Measurements from ENCODE around the gene PET117. TPM values are rescaled to one million over a fixed set of nuclear protein-coding genes. Genes with fewer than 3 reads are reported as not detected.

PET117 gene
- total and polyA plus RNA-seq, 10 donors = 8.4 to 15.5 (median 11.7) TPM

- peaks cover 0 to 100% (median 53%) of the 10 kb centered on the region in 6 donors for H3K36me3 ChIP-seq
- H3K4me3 ChIP-seq = no peak overlapping the region
- DNase-seq = no peak
- intact Hi-C loops (cut with DNase I; ENCODE audit: low total_unique reads) = no loop called here
- peaks cover 0 to 22% (median 20%) of the 10 kb centered on the region in 8 donors for H3K9me3 ChIP-seq
- no peak overlapping the region for H3K27ac ChIP-seq
- H3K27me3 ChIP-seq (replicated peaks in 1 of 7) = no peaks in the 10 kb centered on the region
- 63 to 100% (median 97%) methylated on average over 1 of the region's 1 CpG for WGBS, 5 donors
- no peaks in the 10 kb centered on the region for H3K4me1 ChIP-seq
- TF ChIP-seq POLR2AphosphoS5 (IDR thresholded peaks at IDR 0.05) = no peak
- TF ChIP-seq, protein P1, sequence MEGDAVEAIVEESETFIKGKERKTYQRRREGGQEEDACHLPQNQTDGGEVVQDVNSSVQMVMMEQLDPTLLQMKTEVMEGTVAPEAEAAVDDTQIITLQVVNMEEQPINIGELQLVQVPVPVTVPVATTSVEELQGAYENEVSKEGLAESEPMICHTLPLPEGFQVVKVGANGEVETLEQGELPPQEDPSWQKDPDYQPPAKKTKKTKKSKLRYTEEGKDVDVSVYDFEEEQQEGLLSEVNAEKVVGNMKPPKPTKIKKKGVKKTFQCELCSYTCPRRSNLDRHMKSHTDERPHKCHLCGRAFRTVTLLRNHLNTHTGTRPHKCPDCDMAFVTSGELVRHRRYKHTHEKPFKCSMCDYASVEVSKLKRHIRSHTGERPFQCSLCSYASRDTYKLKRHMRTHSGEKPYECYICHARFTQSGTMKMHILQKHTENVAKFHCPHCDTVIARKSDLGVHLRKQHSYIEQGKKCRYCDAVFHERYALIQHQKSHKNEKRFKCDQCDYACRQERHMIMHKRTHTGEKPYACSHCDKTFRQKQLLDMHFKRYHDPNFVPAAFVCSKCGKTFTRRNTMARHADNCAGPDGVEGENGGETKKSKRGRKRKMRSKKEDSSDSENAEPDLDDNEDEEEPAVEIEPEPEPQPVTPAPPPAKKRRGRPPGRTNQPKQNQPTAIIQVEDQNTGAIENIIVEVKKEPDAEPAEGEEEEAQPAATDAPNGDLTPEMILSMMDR (IDR thresholded peaks at IDR 0.05 in 8 of 11, conservative IDR thresholded peaks at IDR 0.05 in 3 of 11) = no peak
- no peak for TF ChIP-seq POLR2A (IDR thresholded peaks at IDR 0.05)
These were observed 43.2 kb downstream of the PET117 start for GRCh38 chr20:18180815-18181214.

- TF ChIP-seq, protein P1 (IDR thresholded peaks at IDR 0.05 in 8 of 11, conservative IDR thresholded peaks at IDR 0.05 in 3 of 11) = no peak
- no peak for TF ChIP-seq POLR2AphosphoS5 (IDR thresholded peaks at IDR 0.05)
- no peak for TF ChIP-seq POLR2A (IDR thresholded peaks at IDR 0.05)
- H3K4me1 ChIP-seq = no peaks in the 10 kb centered on the region
- peaks cover 0 to 94% (median 69%) of the 10 kb centered on the region in 6 donors for H3K36me3 ChIP-seq
- no peak overlapping the region for H3K4me3 ChIP-seq
- DNase-seq = no peak
- no peaks in the 10 kb centered on the region for H3K27me3 ChIP-seq (replicated peaks in 1 of 7)
- intact Hi-C loops (cut with DNase I; ENCODE audit: low total_unique reads) = no loop called here
- H3K27ac ChIP-seq = no peak overlapping the region
- no peaks in the 10 kb centered on the region for H3K9me3 ChIP-seq
- 90 to 97% (median 92%) methylated on average over 5 of the region's 5 CpGs for WGBS, 5 donors
These were observed 49.4 kb downstream of the PET117 start for GRCh38 chr20:18187020-18187419.

GRCh38 chr20:18188434-18188833, 50.8 kb downstream of the PET117 start:
- intact Hi-C loops (cut with DNase I; ENCODE audit: low total_unique reads) = no loop called here
- Histone ChIP-seq H3K36me3 (peaks cover 0 to 80% (median 56%) of the 10 kb centered on the region in 6 donors), H3K27ac (no peak overlapping the region), H3K4me1 (no peaks in the 10 kb centered on the region), H3K9me3 (no peaks in the 10 kb centered on the region), H3K27me3 (replicated peaks in 1 of 7) (no peaks in the 10 kb centered on the region), H3K4me3 (no peak overlapping the region)
- WGBS, 5 donors = 65 to 81% (median 79%) methylated on average over 3 of the region's 3 CpGs
- no peak for DNase-seq
- TF ChIP-seq, protein P1 (IDR thresholded peaks at IDR 0.05 in 8 of 11, conservative IDR thresholded peaks at IDR 0.05 in 3 of 11) = no peak
- TF ChIP-seq POLR2A (IDR thresholded peaks at IDR 0.05) (no peak), POLR2AphosphoS5 (IDR thresholded peaks at IDR 0.05) (no peak)

- intact Hi-C loops (cut with DNase I; ENCODE audit: low total_unique reads) = no loop called here
- Histone ChIP-seq H3K9me3 (no peaks in the 10 kb centered on the region), H3K27ac (no peak overlapping the region), H3K27me3 (replicated peaks in 1 of 7) (no peaks in the 10 kb centered on the region), H3K4me1 (no peaks in the 10 kb centered on the region), H3K36me3 (peaks cover 0 to 58% (median 34%) of the 10 kb centered on the region in 6 donors), H3K4me3 (no peak overlapping the region)
- 88 to 95% (median 91%) methylated on average over 3 of the region's 3 CpGs for WGBS, 5 donors
- DNase-seq = no peak
- TF ChIP-seq POLR2A (IDR thresholded peaks at IDR 0.05) (no peak), POLR2AphosphoS5 (IDR thresholded peaks at IDR 0.05) (no peak)
- TF ChIP-seq, protein P1 (IDR thresholded peaks at IDR 0.05 in 8 of 11, conservative IDR thresholded peaks at IDR 0.05 in 3 of 11) = no peak
These were observed 52.9 kb downstream of the PET117 start for GRCh38 chr20:18190338-18191233.

All from spleen (tissue), 11 donors.